ENCODE results near the gene TRPM8.

GRCh38 chr2:234002281-234002680 lies 85.1 kb downstream of the TRPM8 start:
- no peak for TF ChIP-seq CTCF (IDR thresholded peaks at IDR 0.05)
- no peak for TF ChIP-seq POLR2A (IDR thresholded peaks at IDR 0.05)

Data from sigmoid colon (tissue), 3 donors.